AG04449 (cell line): ENCODE measurements around the gene SLC7A14.

Experiments used
- CTCF ChIA-PET: fragments of 350-600 bp; formaldehyde crosslinking; extraction: SDS; loops from one replicate; lab custom pipeline; 2021; ENCODE audit warnings: antibody characterized with exemption; lab: Yijun Ruan, JAX
- POLR2A ChIA-PET: fragments of 400-600, 350-600 bp; formaldehyde crosslinking; extraction: SDS; loops from one replicate; lab custom pipeline; 2020; ENCODE audit warnings: antibody characterized with exemption, inconsistent platforms; lab: Yijun Ruan, JAX
- DNase-seq: peaks from one replicate; pipeline ENCODE4 v3.0.0-alpha.2; 2010; ENCODE audit warnings: low read depth, low spot score
- H3K4me3 ChIP-seq: 2 replicates; pipeline ENCODE4 v1.5.1; 2011; ENCODE audit warnings: low read depth, mild to moderate bottlenecking, control low read depth, low read length
- TF ChIP-seq, protein P1 (sequence below): IDR thresholded peaks from one replicate; pipeline ENCODE4 v1.5.1; 2011; ENCODE audit warnings: mild to moderate bottlenecking, moderate library complexity, low read length, control low read depth, inconsistent platforms; ENCODE audit not compliant: insufficient read depth; ENCODE audit errors: missing control alignments

SLC7A14 gene

DNA sequence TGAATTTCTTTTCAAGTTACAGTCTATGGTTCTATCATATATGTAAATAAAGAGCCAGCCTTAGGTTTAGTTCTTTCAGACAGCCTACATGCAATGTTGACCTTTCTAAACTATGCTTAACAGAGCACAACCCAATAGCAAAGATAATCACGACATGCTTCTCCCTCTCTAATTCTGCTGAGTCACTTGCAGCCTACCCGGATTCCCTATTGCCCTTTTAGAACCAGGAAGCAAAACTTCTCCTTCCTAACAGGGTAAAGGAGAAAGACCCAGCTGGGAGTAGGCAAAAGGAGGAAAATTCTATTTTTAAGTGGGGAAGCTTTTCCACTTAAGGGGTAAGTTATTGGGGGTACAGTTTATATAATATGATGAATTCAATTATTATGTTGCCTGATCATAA, 79.3 kb downstream of the SLC7A14 start:
- H3K4me3 ChIP-seq, result no peak overlapping the region
- DNase-seq, result no peak
- ChIA-PET POLR2A (no interaction called here), CTCF (interaction anchor here (1.2 to 3.0 kb wide), 3 partner anchors 8 to 305 kb away, joined by 3 to 11 read pairs (median 3); no protein-coding TSS in a partner anchor)
- TF ChIP-seq, protein P1, sequence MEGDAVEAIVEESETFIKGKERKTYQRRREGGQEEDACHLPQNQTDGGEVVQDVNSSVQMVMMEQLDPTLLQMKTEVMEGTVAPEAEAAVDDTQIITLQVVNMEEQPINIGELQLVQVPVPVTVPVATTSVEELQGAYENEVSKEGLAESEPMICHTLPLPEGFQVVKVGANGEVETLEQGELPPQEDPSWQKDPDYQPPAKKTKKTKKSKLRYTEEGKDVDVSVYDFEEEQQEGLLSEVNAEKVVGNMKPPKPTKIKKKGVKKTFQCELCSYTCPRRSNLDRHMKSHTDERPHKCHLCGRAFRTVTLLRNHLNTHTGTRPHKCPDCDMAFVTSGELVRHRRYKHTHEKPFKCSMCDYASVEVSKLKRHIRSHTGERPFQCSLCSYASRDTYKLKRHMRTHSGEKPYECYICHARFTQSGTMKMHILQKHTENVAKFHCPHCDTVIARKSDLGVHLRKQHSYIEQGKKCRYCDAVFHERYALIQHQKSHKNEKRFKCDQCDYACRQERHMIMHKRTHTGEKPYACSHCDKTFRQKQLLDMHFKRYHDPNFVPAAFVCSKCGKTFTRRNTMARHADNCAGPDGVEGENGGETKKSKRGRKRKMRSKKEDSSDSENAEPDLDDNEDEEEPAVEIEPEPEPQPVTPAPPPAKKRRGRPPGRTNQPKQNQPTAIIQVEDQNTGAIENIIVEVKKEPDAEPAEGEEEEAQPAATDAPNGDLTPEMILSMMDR, result no peak

- no peak for DNase-seq
- H3K4me3 ChIP-seq, result no peak overlapping the region
- ChIA-PET CTCF (interaction anchor here (0.7 kb wide), 1 partner anchor 16 kb away, joined by 3 read pairs; no protein-coding TSS in a partner anchor), POLR2A (no interaction called here)
- TF ChIP-seq, protein P1, result no peak
These were observed 83.6 kb downstream of the SLC7A14 start for GRCh38 chr3:170502297-170502696.

GRCh38 chr3:170500995-170501394, 84.9 kb downstream of the SLC7A14 start:
- TF ChIP-seq, protein P1, result no peak
- POLR2A ChIA-PET, result no interaction called here
- H3K4me3 ChIP-seq, result no peak overlapping the region
- CTCF ChIA-PET, result interaction anchor here (0.7 to 6.0 kb wide), 3 partner anchors 82 to 310 kb away, joined by 3 to 43 read pairs (median 10); partner anchors contain the start of gene CLDN11
- DNase-seq, result no peak

- ChIA-PET CTCF (interaction anchor here (0.7 to 6.0 kb wide), 8 partner anchors 10 to 348 kb away, joined by 3 to 43 read pairs (median 5); partner anchors contain the start of gene CLDN11), POLR2A (no interaction called here)
- no peak overlapping the region for H3K4me3 ChIP-seq
- TF ChIP-seq, protein P1, result no peak
- no peak for DNase-seq
These were observed 85.4 kb downstream of the SLC7A14 start for GRCh38 chr3:170500462-170500861.

DNA sequence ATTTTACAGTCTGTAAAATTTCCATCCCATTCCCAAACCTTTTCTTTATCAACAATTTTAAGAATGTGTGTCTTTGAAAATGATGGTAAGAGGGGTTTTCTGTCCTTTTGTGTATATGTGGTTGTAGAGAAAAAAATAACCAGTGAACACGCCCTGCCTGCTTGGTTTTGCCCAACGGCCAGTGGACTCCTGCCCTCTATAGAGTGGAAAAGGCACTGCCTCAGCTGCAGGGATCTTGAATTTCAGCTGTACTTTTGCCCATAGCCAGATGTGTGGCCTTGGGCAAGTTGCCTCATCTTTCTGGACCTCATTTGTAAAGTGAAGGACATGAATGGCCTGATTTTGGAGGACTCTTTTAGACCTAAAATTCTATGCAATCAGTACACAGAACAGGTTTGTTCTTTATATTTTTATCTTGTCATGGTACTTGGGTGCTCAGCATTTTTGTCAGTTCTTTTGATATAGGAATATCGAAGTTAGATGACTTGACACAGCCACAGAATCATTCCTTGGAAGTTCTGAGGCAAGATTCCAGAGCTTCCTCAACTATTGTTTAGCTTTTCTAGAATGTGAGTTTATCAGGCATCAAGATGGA, 86.2 kb downstream of the SLC7A14 start:
- ChIA-PET CTCF (interaction anchor here (0.9 to 6.0 kb wide), 11 partner anchors 9 to 349 kb away, joined by 3 to 43 read pairs (median 4); no protein-coding TSS in a partner anchor), POLR2A (no interaction called here)
- no peak overlapping the region for H3K4me3 ChIP-seq
- TF ChIP-seq, protein P1, result peak; percentile 64
- no peak for DNase-seq

DNA sequence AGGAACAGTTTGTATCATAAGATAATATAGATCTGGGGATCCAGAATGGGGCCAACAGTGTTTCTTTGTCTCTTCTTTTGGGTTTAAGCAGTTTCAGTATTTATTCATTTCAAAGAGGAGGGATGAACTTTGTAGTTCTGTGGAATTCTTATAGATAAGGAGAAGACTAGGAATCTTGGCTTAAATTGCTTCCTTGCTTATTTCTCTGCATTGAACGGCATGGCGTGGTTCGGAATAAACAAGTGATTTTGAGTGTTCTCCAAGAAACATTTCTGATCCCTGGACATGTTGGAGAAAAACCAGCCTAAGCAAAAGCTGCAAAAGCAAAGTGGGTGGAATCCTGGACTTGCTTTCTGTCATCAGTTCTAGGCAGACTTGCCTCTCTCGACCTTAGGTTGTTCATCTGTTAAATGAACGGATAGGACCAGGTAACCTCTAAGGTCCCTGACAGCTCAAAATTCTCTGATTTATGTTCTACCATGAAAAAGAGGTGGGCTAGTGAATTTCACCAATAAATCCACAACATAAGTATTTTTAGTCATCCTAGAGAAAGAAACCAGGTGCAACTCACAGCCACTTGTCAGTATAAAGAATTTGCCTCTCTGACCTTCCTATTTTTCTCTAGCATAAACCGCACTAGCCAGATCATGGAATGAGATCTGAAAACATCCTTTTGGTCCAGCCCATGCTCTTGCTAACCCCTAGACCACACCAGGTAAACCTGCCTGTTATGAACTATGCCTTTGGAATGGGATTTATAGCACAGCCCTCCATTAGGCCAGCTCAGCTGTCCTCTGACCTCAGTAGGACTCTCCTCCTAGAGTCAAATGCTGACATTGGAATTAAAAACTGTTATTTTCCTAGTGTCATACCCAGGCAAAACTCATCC, 88.4 kb downstream of the SLC7A14 start:
- CTCF ChIA-PET, result interaction anchor here (0.8 to 6.0 kb wide), 2 partner anchors 11 to 314 kb away, joined by 4 to 43 read pairs; no protein-coding TSS in a partner anchor
- no peak for DNase-seq
- no peak overlapping the region for H3K4me3 ChIP-seq
- POLR2A ChIA-PET, result no interaction called here
- TF ChIP-seq, protein P1, result no peak
